NCI-H2029 (cell line): Measurements from ENCODE around the gene AGL.
"Not testable (repeated sequence)": the region's sequence is repeated elsewhere in the genome, so short reads cannot be mapped to it uniquely, and the experiment has no call there.

Experiments used
- DNase-seq: peaks from one replicate; lab custom pipeline; 2025; lab: John Stamatoyannopoulos, UW

AGL gene

GRCh38 chr1:99943223-99943794 is 93.1 kb downstream of the AGL start:
- peak; percentile 34 for DNase-seq

GRCh38 chr1:99944192-99944591 is 94.0 kb downstream of the AGL start:
- DNase-seq, result no peak

- DNase-seq, result no peak
Measured at GRCh38 chr1:99945174-99945573, 95.0 kb downstream of the AGL start.

- no peak for DNase-seq
Measured at GRCh38 chr1:99950486-99950885, 100.3 kb downstream of the AGL start.

- no peak for DNase-seq
Measured at GRCh38 chr1:99952522-99952921, 102.4 kb downstream of the AGL start.

GRCh38 chr1:99955375-99955774 is 105.2 kb downstream of the AGL start:
- DNase-seq, result no peak

- DNase-seq, result no peak
Measured at GRCh38 chr1:99956755-99957154, 106.6 kb downstream of the AGL start.

- no peak for DNase-seq
Measured at GRCh38 chr1:99957818-99958217, 107.7 kb downstream of the AGL start.

GRCh38 chr1:99959189-99959705 is 109.1 kb downstream of the AGL start:
- DNase-seq, result not testable (repeated sequence)

GRCh38 chr1:99960260-99960659 is 110.1 kb downstream of the AGL start:
- DNase-seq, result not testable (repeated sequence)

- no peak for DNase-seq
Measured at GRCh38 chr1:99963041-99963795, 113.1 kb downstream of the AGL start.

GRCh38 chr1:99964806-99965205 is 114.6 kb downstream of the AGL start:
- no peak for DNase-seq

- peak; percentile 49 for DNase-seq
Measured at GRCh38 chr1:99965646-99966375, 115.7 kb downstream of the AGL start.

- DNase-seq, result no peak
Measured at GRCh38 chr1:99968214-99968613, 118.1 kb downstream of the AGL start.

- no peak for DNase-seq
Measured at GRCh38 chr1:99969260-99969728, 119.1 kb downstream of the AGL start.

GRCh38 chr1:99969729-99970621 is 119.8 kb downstream of the AGL start, which contains the start of gene SLC35A3:
SLC35A3 (plus strand) TSS chr1:99969996; CDS start chr1:99993555, 23,559 bp downstream.
- DNase-seq, result peak; percentile 85

- peak; percentile 31 for DNase-seq
Measured at GRCh38 chr1:99970713-99971255, 120.6 kb downstream of the AGL start.

GRCh38 chr1:99972066-99972465 is 121.9 kb downstream of the AGL start:
- not testable (repeated sequence) for DNase-seq
